ENCODE measurements around the gene TMEM40.

TMEM40 gene

DNA sequence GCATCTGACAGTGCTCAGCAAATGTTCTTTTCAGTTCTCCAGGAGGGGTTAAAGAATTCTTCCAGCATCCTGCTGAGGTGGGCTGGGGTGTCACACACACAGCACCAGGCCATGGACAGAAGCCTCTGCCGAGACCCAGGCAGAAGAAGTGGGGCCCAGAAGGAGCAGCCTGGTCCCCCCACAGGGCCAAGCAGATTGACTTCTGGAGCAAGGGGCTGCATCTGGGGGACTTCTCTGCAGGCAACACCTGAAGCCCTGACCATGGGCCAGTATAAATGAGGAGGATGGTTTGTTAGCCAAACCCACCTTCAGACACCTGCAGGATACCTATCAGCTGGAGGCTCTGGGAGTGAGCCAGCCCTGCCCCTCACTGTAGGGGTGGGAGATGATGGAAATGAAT is 16.2 kb upstream of the TMEM40 start:
- no peak for DNase-seq

DNA sequence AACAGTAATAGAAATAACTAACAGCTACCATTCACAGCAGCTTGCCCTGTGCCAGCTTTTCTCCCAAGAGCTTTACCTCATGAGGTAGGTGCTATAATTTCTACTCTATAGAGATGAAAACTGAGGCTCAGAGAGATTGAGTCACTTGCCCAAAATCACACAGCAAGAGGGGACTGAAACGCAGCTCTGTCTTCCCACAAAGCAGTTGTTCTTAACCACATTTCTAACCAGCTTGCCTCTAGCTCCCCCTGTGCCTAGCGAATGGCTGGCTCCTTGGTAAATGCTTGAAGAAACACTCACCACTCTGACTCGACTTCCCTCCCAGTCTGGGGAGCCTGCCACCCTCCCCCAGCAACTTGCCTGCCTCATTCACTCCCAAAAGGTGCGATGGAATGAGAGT is 15.6 kb upstream of the TMEM40 start:
- DNase-seq = no peak

DNA sequence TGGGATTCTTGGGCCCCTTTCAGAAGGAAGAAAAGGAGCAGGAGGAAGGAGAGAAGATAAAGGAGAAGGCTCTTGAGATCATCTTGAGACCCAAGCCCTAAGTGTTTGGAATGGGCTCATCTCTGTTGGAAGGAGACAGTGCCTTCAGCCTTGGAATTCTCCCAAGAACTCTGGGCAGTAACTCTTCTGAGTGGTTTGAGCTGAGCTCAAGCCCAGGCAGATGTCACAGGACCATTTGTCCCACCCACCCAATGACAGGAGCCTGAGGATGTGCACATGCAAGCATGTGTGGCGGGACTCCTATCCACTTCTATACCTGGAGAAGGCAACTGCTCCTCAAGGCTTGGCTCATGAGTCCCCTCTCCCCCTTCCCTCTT is 14.6 kb upstream of the TMEM40 start:
- no peak for DNase-seq

DNA sequence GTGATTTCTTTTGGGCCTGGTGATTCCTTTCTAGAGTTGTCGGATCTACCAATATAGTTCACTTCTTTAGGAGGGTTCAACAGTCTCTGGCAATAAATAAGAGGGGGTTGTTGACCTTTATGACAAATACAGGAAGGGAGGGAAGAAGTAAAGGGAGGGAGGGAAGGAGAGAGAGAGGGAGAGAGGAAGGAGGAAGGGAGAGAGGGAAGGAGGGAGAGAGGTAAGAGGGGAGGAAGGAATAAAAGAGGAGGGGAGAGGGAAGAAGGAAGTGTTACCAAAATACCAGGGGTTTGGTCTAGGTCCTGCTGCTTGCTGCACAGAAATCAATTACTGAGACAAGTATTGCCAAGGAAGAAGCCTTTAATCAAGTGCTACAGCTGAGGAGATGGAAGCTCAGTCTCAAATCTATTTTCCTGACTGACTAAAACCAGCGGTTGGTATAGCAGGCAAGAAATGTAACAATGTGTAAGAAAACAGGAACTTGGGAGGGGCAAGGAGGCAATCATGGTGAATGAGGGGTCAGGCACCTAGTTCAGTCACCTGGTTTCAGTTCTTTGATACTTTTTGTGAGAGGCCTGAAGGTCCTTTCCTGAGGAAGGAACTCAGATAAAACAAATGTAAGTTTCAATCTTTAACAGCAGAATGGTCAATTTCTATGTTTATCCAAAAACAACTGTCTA is 14.1 kb upstream of the TMEM40 start:
- no peak for DNase-seq

DNA sequence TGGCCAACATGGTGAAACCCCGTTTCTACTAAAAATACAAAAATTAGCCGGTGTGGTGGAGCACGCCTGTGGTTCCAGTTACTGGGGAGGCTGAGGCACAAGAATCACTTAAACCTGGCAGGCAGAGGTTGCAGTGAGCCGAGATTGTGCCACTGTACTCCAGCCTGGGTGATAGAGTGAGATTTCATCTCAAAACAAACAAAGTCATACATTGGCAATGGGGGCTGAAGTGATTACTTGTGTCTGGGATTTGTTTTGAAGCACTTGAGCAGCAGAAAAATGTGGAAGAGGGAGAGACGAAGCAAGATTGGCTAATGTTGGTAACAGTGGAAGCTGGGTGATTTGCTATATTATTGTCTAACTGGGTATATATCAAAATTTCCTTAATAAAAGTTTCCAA is 13.4 kb upstream of the TMEM40 start:
- DNase-seq = no peak

DNA sequence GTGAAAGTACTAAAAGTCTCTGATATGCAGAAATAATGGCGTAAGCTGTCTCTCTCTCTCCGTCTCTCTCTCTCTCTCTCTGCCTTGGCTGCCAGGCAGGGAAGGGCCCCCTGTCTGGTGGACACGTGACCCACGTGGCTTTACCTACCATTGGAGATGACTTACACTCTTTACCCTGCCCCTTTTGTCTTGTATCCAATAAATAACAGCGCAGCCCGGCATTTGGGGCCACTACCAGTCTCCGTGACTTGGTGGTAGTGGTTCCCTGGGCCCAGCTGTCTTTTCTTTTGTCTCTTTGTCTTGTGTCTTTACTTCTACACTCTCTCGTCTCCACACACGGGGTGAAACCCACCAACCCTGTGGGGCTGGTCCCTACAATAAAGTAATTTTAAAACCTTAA is 12.2 kb upstream of the TMEM40 start:
- DNase-seq = no peak

DNA sequence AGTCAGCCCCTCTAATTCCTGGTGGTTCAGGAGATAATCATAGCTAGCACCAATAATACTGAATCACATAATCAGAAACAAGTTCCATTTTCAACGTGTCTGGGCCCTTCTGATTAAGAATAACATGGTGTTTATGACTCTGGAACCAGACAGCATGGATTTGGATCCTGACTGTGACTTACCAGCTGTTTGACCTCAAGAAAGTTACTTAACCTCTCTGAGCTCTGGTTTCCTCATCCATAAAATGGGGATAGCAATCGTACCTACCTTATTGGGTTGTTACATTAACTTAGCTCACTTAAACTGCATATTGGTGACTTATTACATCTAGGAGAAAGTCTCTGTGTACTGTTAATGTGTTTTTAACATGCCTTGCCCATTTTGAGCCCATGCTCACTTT is 10.7 kb upstream of the TMEM40 start:
- no peak for DNase-seq

DNA sequence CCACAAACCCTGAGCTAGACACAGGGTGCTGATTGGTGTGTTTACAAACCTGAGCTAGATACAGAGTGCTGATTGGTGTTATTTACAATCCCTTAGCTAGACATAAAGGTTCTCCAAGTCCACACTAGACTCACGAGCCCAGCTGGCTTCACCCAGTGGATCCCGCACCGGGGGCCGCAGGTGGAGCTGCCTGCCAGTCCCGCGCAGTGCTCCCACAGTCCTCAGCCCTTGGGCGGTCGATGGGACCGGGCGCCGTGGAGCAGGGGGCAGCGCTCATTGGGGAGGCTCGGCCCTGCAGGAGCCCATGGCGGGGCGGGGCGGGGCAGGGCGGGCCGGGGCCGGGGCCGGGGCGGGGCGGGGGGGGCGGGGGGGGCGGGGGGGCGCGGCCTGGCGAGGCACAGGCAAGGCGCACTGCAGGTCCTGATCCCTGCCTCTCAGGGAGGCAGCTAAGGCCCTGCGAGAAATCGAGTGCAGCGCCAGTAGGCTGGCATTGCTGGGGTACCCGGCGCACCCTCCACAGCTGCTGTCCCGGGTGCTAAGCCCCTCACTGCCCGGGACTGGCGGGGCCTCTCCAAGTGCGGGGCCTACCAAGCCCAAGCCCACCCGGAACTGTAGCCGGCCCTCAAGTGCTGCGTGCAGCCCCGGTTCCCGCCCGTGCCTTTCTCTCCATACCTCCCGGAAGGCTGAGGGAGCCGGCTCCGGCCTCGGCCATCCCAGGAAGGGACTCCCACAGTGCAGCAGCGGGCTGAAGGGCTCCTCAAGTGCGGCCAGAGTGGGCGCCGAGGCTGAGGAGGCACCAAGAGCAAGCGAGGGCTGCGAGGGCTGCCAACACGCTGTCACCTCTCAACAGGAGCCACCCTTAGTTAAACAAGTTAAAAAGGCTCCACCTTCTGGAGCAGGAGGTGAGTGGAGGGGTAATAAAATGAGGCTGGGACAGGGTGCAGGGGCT is 9.8 kb upstream of the TMEM40 start:
- DNase-seq = no peak

DNA sequence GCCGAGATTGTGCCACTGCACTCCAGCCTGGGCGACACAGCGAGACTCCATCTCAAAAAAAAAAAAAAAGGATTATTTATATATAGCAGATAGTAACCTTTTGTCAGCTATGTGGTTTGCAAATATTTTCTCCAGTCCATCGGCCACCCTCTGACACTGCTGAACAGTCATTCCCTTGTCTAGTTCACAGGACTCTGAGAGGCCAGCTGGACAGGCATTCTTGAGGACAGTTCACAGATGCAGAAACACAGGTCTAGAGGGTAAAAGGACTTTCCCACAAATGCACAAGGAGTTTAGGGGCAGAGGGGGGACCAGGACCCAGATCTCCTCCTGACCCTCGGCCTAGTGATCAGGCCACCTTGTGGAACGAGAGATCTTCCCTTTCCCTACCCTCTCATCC is 7.5 kb upstream of the TMEM40 start:
- no peak for DNase-seq

DNA sequence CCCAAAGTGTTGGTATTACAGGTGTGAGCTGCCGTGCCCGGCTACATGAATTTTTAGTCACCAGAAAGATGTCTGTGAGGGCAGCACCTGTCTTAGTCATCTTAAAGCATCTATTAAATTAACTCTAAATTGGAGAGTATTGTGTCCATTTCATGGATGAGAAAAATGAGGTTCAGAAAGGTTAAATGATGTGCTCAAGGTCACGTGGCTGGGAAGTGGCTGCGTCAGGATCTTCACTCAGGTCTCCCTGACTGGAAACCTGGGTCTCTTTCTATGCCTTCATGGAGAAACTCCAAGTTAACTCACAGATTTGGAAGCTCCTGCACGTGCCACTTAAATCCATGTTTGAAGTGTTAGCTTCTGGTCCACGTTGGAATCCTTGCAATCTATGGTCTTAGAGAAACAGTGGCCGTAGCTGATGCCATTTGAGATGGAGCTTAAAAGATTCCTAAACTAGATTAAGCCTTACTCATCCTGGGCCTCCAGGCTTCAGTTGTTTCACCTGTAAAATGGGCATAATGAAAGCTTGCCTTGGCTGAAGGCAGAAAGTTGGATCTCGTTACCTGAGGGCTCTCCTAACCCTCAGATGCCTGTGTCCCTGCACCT is 5.2 kb upstream of the TMEM40 start:
- DNase-seq = no peak

DNA sequence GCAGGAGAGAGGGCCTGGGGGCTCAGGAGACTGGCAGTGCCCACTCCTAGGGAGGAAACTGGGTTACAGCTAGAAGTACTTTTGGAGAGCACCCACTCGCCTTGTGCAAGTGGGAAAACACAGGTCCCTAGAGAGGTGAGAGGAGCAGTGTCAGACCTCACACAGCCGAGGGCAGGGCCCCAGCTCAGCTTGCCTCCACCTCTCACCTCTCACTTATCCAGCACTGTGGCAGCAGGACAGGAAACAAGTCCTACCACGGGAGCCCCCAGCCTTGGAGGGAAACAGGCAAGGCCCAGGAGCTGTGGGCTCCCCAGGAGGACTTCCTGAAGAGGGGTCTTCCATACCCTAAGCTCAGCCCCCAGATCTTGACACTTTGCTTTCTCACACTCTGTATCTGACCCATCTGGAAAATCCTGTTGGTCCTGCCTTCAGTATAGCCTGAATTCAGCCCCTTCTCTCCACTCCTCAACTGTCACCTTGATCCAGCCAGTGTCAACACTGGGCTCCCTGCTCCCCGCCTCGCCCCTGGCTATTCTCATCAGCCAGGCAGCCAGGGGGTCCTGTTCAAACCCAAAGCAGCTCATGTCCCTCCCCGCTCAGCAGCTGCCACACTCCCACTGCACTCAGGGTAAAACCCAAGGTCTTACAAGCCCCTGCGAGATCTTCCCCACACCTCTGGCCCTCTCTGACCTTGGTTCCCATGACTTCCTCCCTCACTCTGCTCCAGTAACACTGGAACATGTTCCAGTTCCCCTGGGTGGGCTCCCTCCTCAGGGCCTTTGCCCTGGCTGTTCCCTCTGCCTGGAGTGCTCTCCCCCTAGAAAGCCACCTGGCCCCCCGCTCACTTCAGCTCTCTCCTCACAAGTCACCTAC is 870 bp upstream of the TMEM40 start:
- DNase-seq = no peak

DNA sequence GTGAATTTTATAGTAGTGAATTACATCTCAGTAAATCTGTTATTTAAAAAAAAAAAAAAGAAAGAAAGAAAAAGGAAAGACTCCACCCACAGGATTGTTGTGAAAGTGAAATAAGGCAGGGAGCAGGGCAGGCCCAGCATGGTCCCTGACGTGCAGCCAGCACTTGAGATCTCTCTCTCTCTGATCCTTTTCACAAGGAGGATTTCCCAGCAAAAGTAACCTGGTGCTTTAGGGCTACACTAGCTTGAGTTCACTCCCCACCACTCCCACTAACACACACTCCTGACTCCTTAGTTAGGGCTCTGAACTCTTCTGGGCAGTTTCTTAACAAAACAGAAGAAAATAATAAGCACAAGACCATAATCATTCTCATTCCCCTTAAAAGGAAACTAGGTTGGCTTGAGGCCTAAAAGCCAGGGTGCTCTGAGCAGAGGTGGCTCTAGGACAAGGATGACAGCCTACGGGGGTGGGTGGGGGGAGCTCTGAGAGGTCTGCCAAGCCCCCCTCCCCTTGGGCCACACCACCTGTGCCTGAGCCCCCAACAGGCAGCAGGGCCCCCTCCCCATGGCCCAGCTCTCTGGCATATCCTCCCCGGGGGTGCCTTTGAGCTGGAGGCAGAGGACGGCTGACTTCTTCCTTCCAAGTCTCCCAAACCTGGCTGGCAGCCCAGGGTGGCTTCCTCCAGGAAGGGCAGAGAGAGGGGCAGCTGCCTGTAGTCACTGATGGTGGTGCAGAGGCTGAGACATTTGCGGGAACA is 856 bp downstream of the TMEM40 start:
- DNase-seq = no peak

DNA sequence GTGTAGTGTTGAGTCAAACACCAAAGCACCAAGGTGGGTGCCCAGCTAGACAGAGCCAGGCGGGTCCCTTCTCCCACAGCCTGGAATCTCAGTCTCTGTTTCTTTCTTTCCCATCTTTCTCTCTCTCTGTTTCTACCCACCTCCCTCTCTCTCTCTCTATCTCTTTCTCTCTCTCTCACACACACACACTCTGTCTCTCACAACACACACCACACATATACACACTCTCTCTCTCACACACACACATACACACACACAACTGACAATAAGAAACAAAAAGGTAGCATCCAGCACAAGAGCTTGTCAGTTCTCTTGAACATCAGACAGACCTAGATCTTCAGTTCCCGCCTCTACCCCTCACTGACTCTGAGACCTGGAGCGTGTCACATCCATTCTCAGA is 2.4 kb downstream of the TMEM40 start:
- no peak for DNase-seq

DNA sequence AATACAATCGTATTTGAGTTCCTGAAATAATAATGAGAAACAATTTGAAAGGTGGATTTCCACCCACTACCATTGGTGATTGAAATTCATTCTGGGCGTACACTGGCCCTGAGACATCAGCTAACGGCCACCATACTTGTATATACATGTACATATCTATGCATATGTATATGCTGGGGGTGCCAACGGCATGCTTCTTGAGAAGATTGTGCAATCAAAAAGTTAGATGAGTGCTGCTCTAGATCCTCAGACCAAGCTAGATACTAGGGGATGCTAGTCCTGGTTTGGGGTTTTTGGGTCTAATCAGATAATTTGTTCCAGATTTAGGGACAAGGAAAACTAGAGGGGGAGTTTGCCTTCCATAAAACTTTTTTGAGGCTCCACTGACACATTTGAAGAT is 2.9 kb downstream of the TMEM40 start:
- no peak for DNase-seq

DNA sequence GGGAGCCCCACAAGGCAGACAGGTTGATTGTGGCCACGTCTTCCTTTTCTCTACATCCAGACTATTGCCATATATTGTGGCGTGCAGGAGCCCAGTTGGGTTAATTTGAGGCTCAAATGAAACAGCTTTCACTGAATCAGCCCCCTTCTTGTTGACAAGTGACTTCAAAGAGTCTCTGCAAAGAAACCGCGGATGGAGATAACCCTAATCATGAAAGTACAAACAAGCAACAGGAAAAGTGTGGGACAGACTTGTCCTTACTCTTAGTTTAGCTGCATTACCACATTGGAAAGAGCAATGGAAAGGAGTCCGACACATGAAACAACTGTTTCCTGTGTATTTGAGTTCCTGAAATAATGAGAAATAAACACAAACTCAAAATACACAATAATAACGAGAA is 3.3 kb downstream of the TMEM40 start:
- no peak for DNase-seq

DNA sequence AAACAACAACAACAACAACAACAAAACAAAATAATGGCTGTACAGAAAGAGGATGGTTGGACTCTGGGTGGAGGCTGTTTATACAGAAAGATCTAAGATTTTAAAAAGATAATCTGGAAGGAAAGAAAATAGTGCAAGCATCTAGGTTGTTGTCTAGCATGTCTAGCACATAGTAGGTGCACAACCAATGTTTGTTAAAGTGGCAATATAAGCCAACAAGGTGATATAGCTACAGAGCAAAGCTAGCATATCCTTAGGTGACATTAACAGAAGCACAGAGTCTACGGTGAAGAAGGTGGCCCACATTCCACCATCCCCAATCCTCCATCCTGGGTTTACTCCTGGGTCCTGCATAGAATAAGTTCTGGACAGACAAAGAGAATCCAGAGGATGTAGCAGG is 4.7 kb downstream of the TMEM40 start:
- no peak for DNase-seq

DNA sequence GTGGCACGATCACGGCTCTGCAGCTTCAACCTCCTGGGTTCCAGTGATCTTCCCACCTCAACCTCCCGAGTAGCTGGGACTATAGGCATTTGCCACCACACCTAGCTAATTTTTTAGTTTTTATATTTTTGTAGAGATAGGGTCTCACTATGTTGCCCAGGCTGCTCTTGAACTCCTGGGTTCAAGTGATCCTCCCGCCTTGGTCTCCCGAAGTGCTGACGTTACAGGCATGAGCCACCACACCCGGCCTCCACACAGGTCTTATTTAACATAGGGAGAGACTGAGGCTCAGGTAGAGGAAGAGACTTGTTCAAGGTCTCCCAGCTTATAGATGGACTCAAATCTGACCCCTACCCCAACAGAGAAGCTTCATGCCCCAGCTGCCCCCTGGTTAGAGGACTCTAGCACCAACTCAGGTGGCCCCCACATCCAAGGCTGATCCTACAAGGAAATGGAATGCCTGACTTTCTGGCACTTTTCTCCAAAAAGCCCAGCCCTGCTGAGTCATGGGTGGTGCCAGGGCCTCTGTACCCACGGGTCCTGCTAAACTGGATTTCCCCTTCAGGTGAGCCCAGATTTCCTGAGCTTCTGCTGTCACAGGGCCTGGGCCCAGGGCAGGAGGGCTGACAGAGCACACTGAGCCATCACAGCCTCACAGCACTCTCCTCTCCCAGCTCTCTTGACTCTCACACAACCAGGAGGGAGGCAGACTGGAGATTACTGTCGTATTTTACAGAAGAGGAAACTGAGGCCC is 5.6 kb downstream of the TMEM40 start:
- no peak for DNase-seq

DNA sequence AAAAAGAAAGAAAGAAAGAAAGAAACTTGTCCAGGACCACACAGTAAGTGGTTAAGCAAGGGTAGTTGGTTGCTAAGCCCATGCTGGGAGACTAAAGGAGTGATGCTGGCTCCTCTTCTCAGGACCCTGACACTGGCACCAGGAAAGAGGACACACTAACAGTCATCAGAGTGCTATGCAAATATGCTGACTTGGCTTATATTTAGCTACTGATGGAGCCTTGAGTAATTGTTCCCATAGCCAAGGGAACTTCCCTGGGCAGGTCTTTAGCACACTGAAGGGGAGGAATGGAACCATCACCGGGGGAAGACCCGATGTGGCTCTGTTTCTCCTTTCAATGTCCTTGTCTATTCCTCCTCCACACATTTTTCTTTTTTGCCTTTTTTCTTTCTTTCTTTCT is 6.2 kb downstream of the TMEM40 start:
- no peak for DNase-seq

DNA sequence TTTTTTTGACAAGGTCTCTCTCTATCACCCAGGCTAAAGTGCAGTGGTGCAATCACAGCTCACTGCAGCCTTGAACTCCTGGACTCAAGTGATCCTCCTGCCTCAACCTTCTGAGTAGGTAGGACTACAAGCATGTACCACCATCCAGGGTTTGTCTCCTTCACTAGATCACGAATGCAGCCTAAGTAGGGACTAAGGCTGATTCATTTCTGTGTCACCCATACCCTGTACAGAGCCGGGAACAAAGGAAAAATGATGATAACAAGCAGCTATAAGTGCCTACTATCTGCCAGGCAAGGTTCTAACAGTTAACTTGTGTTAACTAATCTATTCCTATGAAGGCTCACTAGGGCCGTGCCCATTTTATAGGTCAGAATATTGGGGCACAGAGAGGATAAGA is 7.0 kb downstream of the TMEM40 start:
- no peak for DNase-seq

DNA sequence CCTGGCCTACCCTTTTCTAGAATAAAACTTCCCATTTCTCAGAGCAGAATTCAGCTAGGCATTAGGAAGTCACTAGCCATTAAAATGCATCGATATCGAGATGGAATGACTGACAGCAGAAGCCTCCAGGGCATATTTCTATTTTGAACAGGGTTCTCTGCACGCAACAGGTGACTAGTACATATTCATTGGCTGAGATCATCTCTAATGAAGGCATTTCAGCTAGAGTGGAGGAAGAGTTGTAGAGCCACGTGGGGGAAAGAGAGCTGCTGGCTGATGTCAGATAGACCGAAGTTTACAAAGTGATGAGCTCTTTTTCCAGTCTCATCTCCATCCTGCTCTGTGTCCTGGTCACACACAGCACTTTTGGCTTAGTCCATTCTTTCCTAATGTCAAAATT is 7.5 kb downstream of the TMEM40 start:
- no peak for DNase-seq

DNA sequence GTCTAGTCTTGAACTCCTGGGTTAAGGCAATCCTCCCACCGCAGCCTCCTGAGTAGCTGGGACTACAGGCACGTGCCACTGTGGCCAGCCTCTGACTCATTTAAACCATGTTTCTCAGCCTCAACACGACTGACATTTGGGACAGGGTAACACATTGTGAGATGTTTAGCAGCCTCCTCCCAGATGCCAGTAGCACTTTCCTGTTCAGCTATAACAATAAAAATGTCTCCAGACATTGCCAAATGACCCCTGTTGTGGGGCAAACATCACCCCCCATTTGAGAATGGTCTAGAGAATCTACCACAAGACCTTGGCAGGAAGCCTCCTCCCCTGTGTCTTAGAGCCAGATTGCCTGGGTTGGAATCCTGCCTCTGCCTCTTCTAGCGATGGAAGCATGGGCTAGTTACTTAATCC is 8.4 kb downstream of the TMEM40 start:
- DNase-seq = no peak

DNA sequence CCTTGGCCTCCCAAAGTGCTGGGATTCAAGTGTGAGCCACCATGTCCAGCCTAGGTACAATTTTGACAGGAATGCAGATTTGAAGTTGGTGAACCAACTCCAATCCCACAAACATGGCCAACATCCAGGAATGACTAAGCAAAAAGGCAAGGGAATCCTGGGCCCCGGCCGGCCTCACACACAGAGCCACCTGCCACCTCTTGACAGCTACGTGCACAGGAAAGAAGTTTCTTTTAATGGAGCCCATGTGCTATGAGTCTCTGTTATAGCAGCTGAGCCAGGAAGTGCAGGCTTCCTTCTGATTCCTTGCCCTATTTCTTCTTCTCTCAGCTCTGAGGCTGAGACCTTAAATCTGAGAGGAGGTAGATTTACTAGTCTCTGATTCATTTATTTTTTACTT is 8.8 kb downstream of the TMEM40 start:
- DNase-seq = no peak
